H1 (cell line): ENCODE measurements around the gene MRE11.

ENCODE experiments used
- CTCF ChIP-seq, 3 experiments: IDR thresholded peaks; 1 replicate in 2 of 3; 2 replicates in 1 of 3; pipeline versions ENCODE4 v1.5.1 to v1.6.1; 2011; ENCODE audit warnings: low read length in 3 of 3, mild to moderate bottlenecking in 3 of 3, inconsistent platforms in 2 of 3, low read depth in 1 of 3, moderate library complexity in 1 of 3; ENCODE audit not compliant: insufficient read depth in 1 of 3; ENCODE audit errors: control extremely low read depth in 1 of 3
- POLR2A ChIP-seq, 2 experiments: IDR thresholded peaks; 1 replicate in 1 of 2; 2 replicates in 1 of 2; pipeline ENCODE4 v1.6.1; 2011; ENCODE audit warnings: low read depth in 2 of 2, low read length in 2 of 2, mild to moderate bottlenecking in 2 of 2; ENCODE audit errors: control extremely low read depth in 1 of 2
- POLR2AphosphoS5 ChIP-seq: IDR thresholded peaks from 2 replicates; pipeline ENCODE4 v1.6.1; 2011; ENCODE audit warnings: low read depth, low read length
- SAP30 ChIP-seq: fragments of 300-600 bp; sonication (generic); IDR thresholded peaks from 2 replicates; pipeline ENCODE4 v1.7.1; 2012; ENCODE audit warnings: low read length, moderate library complexity, mild to moderate bottlenecking, inconsistent platforms; ENCODE audit not compliant: insufficient read depth, insufficient replicate concordance
- SP2 ChIP-seq: IDR thresholded peaks from 2 replicates; pipeline ENCODE4 v1.6.1; 2012; ENCODE audit warnings: mild to moderate bottlenecking, low read length, inconsistent platforms
- USF2 ChIP-seq: IDR thresholded peaks from 2 replicates; pipeline ENCODE4 v1.6.1; 2011; ENCODE audit warnings: low read length, improper control_type of control experiment

GRCh38 chr11:94402355-94402754 is 91.3 kb downstream of the MRE11 start:
- no peak for TF ChIP-seq CTCF (IDR thresholded peaks at IDR 0.05; ENCODE audit: control extremely low read depth in 1 of 3, insufficient read depth in 1 of 3, low read depth in 1 of 3, low read length in 3 of 3)
- no peak for TF ChIP-seq POLR2A (IDR thresholded peaks at IDR 0.05; ENCODE audit: control extremely low read depth in 1 of 2, low read depth in 2 of 2, low read length in 2 of 2)
- TF ChIP-seq USF2 = no peak
- no peak for TF ChIP-seq SP2
- no peak for TF ChIP-seq POLR2AphosphoS5
- TF ChIP-seq SAP30 = no peak
